GM23338 (cell line): ENCODE results near the gene P2RY4. TPM values are rescaled to one million over a fixed set of nuclear protein-coding genes. Genes with fewer than 3 reads are reported as not detected.

Experiments used
- ATAC-seq: fragments of 200-7000 bp; cut with Tn5 transposase; 3 replicates; pipeline ENCODE4 v1.9.1; 2020
- DNase-seq: peaks from one replicate; pipeline ENCODE4 v3.0.0-alpha.2; 2015; ENCODE audit warnings: low spot score
- H2AFZ ChIP-seq: fragments of 200-600 bp; sonication (generic); 2 replicates; pipeline ENCODE4 v1.8.0; 2016; ENCODE audit warnings: antibody characterized with exemption, mild to moderate bottlenecking, moderate library complexity
- H3F3A ChIP-seq: fragments of 200-600 bp; sonication (generic); replicated peaks from 2 replicates; pipeline ENCODE4 v1.8.0; 2017; ENCODE audit warnings: antibody characterized with exemption, mixed run types, low read depth
- H3K27ac ChIP-seq: fragments of 200-600 bp; sonication (generic); 2 replicates; pipeline ENCODE4 v1.6.1; 2016; ENCODE audit warnings: low read depth
- H3K27me3 ChIP-seq: fragments of 200-600 bp; sonication (generic); 2 replicates; pipeline ENCODE4 v1.8.0; 2016; ENCODE audit warnings: mild to moderate bottlenecking, mixed run types, moderate library complexity; ENCODE audit not compliant: insufficient read depth
- H3K36me3 ChIP-seq: fragments of 200-600 bp; sonication (generic); 2 replicates; pipeline ENCODE4 v1.8.0; 2016; ENCODE audit warnings: mild to moderate bottlenecking; ENCODE audit not compliant: insufficient read depth
- H3K4me1 ChIP-seq: fragments of 200-600 bp; sonication (generic); 2 replicates; pipeline ENCODE4 v1.8.0; 2016; ENCODE audit warnings: mild to moderate bottlenecking, moderate library complexity; ENCODE audit not compliant: insufficient read depth
- H3K4me2 ChIP-seq: fragments of 200-600 bp; sonication (generic); 2 replicates; pipeline ENCODE4 v1.7.1; 2017; ENCODE audit warnings: mixed run types
- H3K4me3 ChIP-seq: fragments of 200-600 bp; sonication (generic); 2 replicates; pipeline ENCODE4 v1.6.1; 2016; ENCODE audit warnings: mixed run types
- H3K79me2 ChIP-seq: fragments of 200-600 bp; sonication (generic); replicated peaks from 2 replicates; pipeline ENCODE4 v1.8.0; 2017; ENCODE audit warnings: mild to moderate bottlenecking; ENCODE audit not compliant: insufficient read depth
- H3K9me2 ChIP-seq: fragments of 200-600 bp; sonication (generic); 2 replicates; pipeline ENCODE4 v1.8.0; 2017; ENCODE audit not compliant: insufficient read depth
- H4K20me1 ChIP-seq: fragments of 200-600 bp; sonication (generic); replicated peaks from 2 replicates; pipeline ENCODE4 v1.8.0; 2017; ENCODE audit warnings: mild to moderate bottlenecking; ENCODE audit not compliant: insufficient read depth
- H3K27ac Mint-ChIP-seq: 2 replicates; pipeline ENCODE4 v1.8.0; 2020; ENCODE audit warnings: inconsistent platforms, mild to moderate bottlenecking, moderate library complexity, mixed read lengths
- H3K27me3 Mint-ChIP-seq: 3 replicates; pipeline ENCODE4 v1.8.0; 2022; ENCODE audit warnings: low read depth, mild to moderate bottlenecking, moderate library complexity, mixed read lengths, inconsistent platforms; ENCODE audit not compliant: insufficient read depth, poor library complexity
- H3K36me3 Mint-ChIP-seq: 3 replicates; pipeline ENCODE4 v1.8.0; 2021; ENCODE audit warnings: low read depth, mild to moderate bottlenecking, inconsistent platforms, moderate library complexity, mixed read lengths
- H3K4me1 Mint-ChIP-seq: 3 replicates; pipeline ENCODE4 v1.8.0; 2020; ENCODE audit warnings: mild to moderate bottlenecking, inconsistent platforms, mixed read lengths
- H3K4me3 Mint-ChIP-seq: 3 replicates; pipeline ENCODE4 v1.8.0; 2021; ENCODE audit warnings: moderate library complexity, mild to moderate bottlenecking, inconsistent platforms, mixed read lengths
- H3K9me3 Mint-ChIP-seq: 3 replicates; pipeline ENCODE4 v1.8.0; 2020; ENCODE audit warnings: moderate library complexity, mild to moderate bottlenecking, inconsistent platforms, mixed read lengths
- CREB1 ChIP-seq: fragments of 250-450 bp; sonication (Bioruptor Pico); IDR thresholded peaks from 2 replicates; pipeline ENCODE4 v1.5.0; 2020; ENCODE audit warnings: low read depth, mild to moderate bottlenecking, moderate library complexity
- ETS1 ChIP-seq: IDR thresholded peaks from 2 replicates; pipeline ENCODE4 v1.6.1; 2016; ENCODE audit warnings: antibody characterized with exemption
- EZH2phosphoT487 ChIP-seq: fragments of 200-600 bp; sonication (generic); IDR thresholded peaks from one replicate; pipeline ENCODE4 v1.8.1; 2018; ENCODE audit warnings: antibody characterized with exemption; ENCODE audit not compliant: unreplicated experiment
- JUNB ChIP-seq: IDR thresholded peaks from one replicate; pipeline ENCODE4 v1.6.1; 2016; ENCODE audit warnings: antibody characterized with exemption; ENCODE audit not compliant: unreplicated experiment
- NANOG ChIP-seq: IDR thresholded peaks from 2 replicates; pipeline ENCODE4 v1.6.1; 2016; ENCODE audit warnings: antibody characterized with exemption, borderline replicate concordance
- ZNF331 ChIP-seq: fragments of 250-450 bp; sonication (Bioruptor Pico); IDR thresholded peaks from 2 replicates; pipeline ENCODE4 v1.5.0; 2020; ENCODE audit warnings: low read depth, mild to moderate bottlenecking, moderate library complexity
- ZNF462 ChIP-seq: fragments of 250-450 bp; sonication (Bioruptor Pico); IDR thresholded peaks from 2 replicates; pipeline ENCODE4 v1.5.0; 2020; ENCODE audit warnings: mild to moderate bottlenecking, moderate library complexity
- polyA plus RNA-seq: library from polyadenylated mRNA; unstranded; fragments of >200 nt; fragmentation: Nextera tagmentation; extraction: Ambion mirVana; gene quantifications from 2 replicates; pipeline ENCODE4 v1.2.1, GENCODE V29; 2016
- total RNA-seq: library from RNA; depleted of rRNA; stranded (reverse); fragments of >200 nt; shearing (Covaris generic); gene quantifications from 2 replicates; pipeline ENCODE4 v1.2.3, GENCODE V29; 2014

Gene P2RY4
- total and polyA plus RNA-seq, 2 experiments from 2014 or later, result 0.73 TPM; not detected in 1

- Histone ChIP-seq H3K9me2 (0 out of 2 replicates have a peak, but pooled peaks cover 6% of the 10 kb centered on the region), H3K27me3 (no peaks in the 10 kb centered on the region), H4K20me1 (no peaks in the 10 kb centered on the region), H3K4me2 (no peak overlapping the region), H3K79me2 (no peaks in the 10 kb centered on the region), H3K27ac (no peak overlapping the region), H3K36me3 (no peaks in the 10 kb centered on the region), H2AFZ (no peak overlapping the region), H3K4me3 (no peak overlapping the region), H3K4me1 (peaks cover 3% of the 10 kb centered on the region; the same call in 1 of the 2 replicates), H3F3A (no peaks in the 10 kb centered on the region)
- peaks cover 26% of the 10 kb centered on the region for H3K4me1 Mint-ChIP-seq
- H3K4me3 Mint-ChIP-seq, result no peak overlapping the region
- TF ChIP-seq ETS1 (no peak), ZNF462 (CRISPR knock-in tag) (no peak), EZH2phosphoT487 (no peak), CREB1 (CRISPR knock-in tag) (no peak), NANOG (no peak), ZNF331 (CRISPR knock-in tag) (no peak), JUNB (no peak)
- H3K9me3 Mint-ChIP-seq, result no peaks in the 10 kb centered on the region
- no peak for ATAC-seq
- peaks cover 2% of the 10 kb centered on the region for H3K27me3 Mint-ChIP-seq
- H3K36me3 Mint-ChIP-seq, result no peaks in the 10 kb centered on the region
- DNase-seq, result no peak
- no peak overlapping the region for H3K27ac Mint-ChIP-seq
These were observed 6.5 kb downstream of the P2RY4 start for GRCh38 chrX:70253377-70254062.
